ENCODE data around the gene ABL1. TPM values are rescaled to one million over a fixed set of nuclear protein-coding genes. Genes with fewer than 3 reads are reported as not detected.
A peak's percentile ranks its signal among the peaks of the same experiment; 100 is the strongest.
"Not testable (repeated sequence)": the region's sequence is repeated elsewhere in the genome, so short reads cannot be mapped to it uniquely, and the experiment has no call there.

ABL1 gene
- total RNA-seq, 6 experiments from 2014 or later = 56.0 to 63.5 (median 62.8) TPM

- no peaks in the 10 kb centered on the region for H3K9me3 Mint-ChIP-seq
- DNase-seq = no peak
- no peaks in the 10 kb centered on the region for H3K36me3 Mint-ChIP-seq (ENCODE audit: low read depth)
- peaks cover 88% of the 10 kb centered on the region for H3K4me1 Mint-ChIP-seq (ENCODE audit: low read depth)
- no peaks in the 10 kb centered on the region; the same call in none of the 2 replicates for H3K27me3 Mint-ChIP-seq (ENCODE audit: insufficient read depth)
- no peak for TF ChIP-seq CTCF (IDR thresholded peaks at IDR 0.05)
- H3K27ac Mint-ChIP-seq = peak overlapping the region; percentile 72
- peak overlapping the region; percentile 59 for H3K4me3 Mint-ChIP-seq
These were observed 9.0 kb downstream of the ABL1 start for GRCh38 chr9:130844044-130844451.

- peak overlapping the region; percentile 84 for H3K4me3 Mint-ChIP-seq
- DNase-seq = no peak
These were observed 10.2 kb downstream of the ABL1 start for GRCh38 chr9:130845254-130845653.

GRCh38 chr9:130845901-130846481 lies 10.9 kb downstream of the ABL1 start:
- TF ChIP-seq CTCF (IDR thresholded peaks at IDR 0.05) = no peak
- no peaks in the 10 kb centered on the region for H3K36me3 Mint-ChIP-seq (ENCODE audit: low read depth)
- peak overlapping the region; percentile 96 for H3K27ac Mint-ChIP-seq
- DNase-seq = peak; percentile 70
- H3K4me3 Mint-ChIP-seq = peak overlapping the region; percentile 84
- H3K9me3 Mint-ChIP-seq = no peaks in the 10 kb centered on the region
- peaks cover 82% of the 10 kb centered on the region for H3K4me1 Mint-ChIP-seq (ENCODE audit: low read depth)
- no peaks in the 10 kb centered on the region; the same call in none of the 2 replicates for H3K27me3 Mint-ChIP-seq (ENCODE audit: insufficient read depth)

More at GRCh38 chr9:130845254-130845653, 10.2 kb downstream of the ABL1 start:
- Mint-ChIP-seq H3K36me3 (ENCODE audit: low read depth) (no peaks in the 10 kb centered on the region), H3K27ac (peak overlapping the region; percentile 96), H3K9me3 (no peaks in the 10 kb centered on the region), H3K27me3 (ENCODE audit: insufficient read depth) (no peaks in the 10 kb centered on the region; the same call in none of the 2 replicates), H3K4me1 (ENCODE audit: low read depth) (peaks cover 88% of the 10 kb centered on the region)
- no peak for TF ChIP-seq CTCF (IDR thresholded peaks at IDR 0.05)

- DNase-seq = peak; percentile 74
- Mint-ChIP-seq H3K27ac (peak overlapping the region; percentile 96), H3K36me3 (ENCODE audit: low read depth) (no peaks in the 10 kb centered on the region), H3K4me1 (ENCODE audit: low read depth) (peaks cover 81% of the 10 kb centered on the region), H3K4me3 (peak overlapping the region; percentile 84), H3K27me3 (ENCODE audit: insufficient read depth) (no peaks in the 10 kb centered on the region; the same call in none of the 2 replicates), H3K9me3 (no peaks in the 10 kb centered on the region)
- no peak for TF ChIP-seq CTCF (IDR thresholded peaks at IDR 0.05)
These were observed 11.6 kb downstream of the ABL1 start for GRCh38 chr9:130846487-130847305.

- peak; percentile 64 for TF ChIP-seq CTCF (IDR thresholded peaks at IDR 0.05)
- Mint-ChIP-seq H3K27me3 (ENCODE audit: insufficient read depth) (no peaks in the 10 kb centered on the region; the same call in none of the 2 replicates), H3K36me3 (ENCODE audit: low read depth) (no peaks in the 10 kb centered on the region), H3K27ac (peak overlapping the region; percentile 96), H3K4me1 (ENCODE audit: low read depth) (peaks cover 75% of the 10 kb centered on the region), H3K9me3 (no peaks in the 10 kb centered on the region), H3K4me3 (peak overlapping the region; percentile 84)
- peak; percentile 99 for DNase-seq
These were observed 12.5 kb downstream of the ABL1 start for GRCh38 chr9:130847306-130848217.

- Mint-ChIP-seq H3K4me3 (peak overlapping the region; percentile 84), H3K4me1 (ENCODE audit: low read depth) (peaks cover 69% of the 10 kb centered on the region), H3K27ac (peak overlapping the region; percentile 96)
- H3K9me3 Mint-ChIP-seq; H3K36me3 Mint-ChIP-seq (ENCODE audit: low read depth); DNase-seq; H3K27me3 Mint-ChIP-seq (ENCODE audit: insufficient read depth): not testable (repeated sequence)
These were observed 13.5 kb downstream of the ABL1 start for GRCh38 chr9:130848514-130848913.
